HG03565 (cell line): ENCODE data around the gene TOMM40.
A peak's percentile ranks its signal among the peaks of the same experiment; 100 is the strongest.
"Not testable (repeated sequence)": the region's sequence is repeated elsewhere in the genome, so short reads cannot be mapped to it uniquely, and the experiment has no call there.

Experiments
- ATAC-seq: cut with Tn5 transposase; IDR thresholded peaks from one replicate; pipeline ENCODE4 v1.9.1; 2021; ENCODE audit warnings: mild to moderate bottlenecking, moderate library complexity; ENCODE audit not compliant: unreplicated experiment

Gene TOMM40

GRCh38 chr19:44924243-44924725 is 33.2 kb downstream of the TOMM40 start:
- ATAC-seq: no peak

GRCh38 chr19:44925114-44925891 is 34.2 kb downstream of the TOMM40 start:
- no peak for ATAC-seq

DNA sequence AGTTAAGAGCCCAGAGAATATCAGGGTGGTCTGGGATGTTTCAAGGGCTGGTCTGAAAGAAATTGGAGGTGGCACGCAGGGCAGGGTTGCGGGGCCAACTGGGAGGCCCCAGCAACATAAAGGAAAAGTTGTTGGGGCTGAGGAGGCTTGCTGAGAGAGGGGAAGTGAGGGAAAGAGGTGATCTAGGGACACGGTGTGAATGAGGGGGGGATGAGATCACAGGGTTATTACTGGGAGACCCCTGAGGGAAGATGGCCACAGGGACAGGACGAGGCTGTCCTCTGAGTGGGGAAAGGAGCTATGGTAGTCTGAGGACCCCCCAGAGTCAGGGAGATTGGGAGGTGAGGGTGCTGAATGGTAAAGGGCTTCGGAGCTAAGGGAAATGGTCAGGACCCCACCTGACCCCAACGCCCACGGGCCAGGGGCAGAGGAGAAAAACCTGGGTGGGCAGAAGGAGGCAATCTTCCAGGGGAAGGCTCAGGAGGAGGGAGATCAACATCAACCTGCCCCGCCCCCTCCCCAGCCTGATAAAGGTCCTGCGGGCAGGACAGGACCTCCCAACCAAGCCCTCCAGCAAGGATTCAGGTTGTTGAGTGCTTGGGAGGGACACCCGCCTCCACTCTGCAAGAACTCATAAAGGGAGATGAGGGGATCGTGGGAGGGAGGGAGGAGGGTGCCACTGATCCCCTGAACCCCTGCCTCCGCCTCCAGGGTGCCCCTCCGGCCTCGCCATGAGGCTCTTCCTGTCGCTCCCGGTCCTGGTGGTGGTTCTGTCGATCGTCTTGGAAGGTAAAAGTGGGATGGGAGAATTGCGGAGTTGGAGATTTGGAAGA is 35.4 kb downstream of the TOMM40 start:
- ATAC-seq: not testable (repeated sequence)

DNA sequence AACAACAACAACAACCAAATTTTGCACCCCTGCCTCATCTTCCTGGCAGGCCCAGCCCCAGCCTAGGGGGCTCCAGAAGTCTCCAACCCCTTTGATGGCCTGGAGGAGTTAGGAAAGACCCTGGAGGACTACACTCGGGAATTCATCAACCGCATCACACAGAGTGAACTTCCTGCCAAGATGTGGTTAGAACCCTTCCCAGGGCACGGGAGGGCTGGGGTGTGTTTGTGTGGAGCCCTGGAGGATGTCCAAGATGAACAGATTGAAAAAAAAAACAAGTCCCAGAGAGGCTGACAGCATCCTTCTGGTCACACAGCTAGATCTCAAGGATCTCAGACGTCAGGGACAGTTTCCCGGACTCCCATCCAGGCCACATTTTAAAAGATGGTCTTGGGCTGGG is 36.7 kb downstream of the TOMM40 start:
- ATAC-seq: no peak

- no peak for ATAC-seq
These were observed 39.0 kb downstream of the TOMM40 start for GRCh38 chr19:44930088-44930487.

DNA sequence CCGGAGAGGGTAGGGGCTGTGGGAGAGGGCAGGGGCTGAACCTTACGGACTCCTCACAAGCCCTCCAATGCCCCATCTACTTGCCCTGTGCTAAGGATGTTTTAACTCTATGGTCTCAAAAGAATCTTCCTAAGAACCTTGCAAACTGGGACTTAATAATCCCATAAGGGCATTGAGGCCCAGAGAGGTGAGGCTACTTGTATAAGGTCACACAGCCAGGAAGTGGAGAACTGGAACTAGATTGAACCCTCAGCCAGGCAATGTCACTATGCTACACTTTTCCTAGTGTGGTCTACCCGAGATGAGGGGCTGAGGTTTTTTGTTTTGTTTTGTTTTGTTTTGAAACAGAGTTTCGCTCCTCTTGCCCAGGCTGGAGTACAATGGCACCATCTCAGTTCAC is 40.5 kb downstream of the TOMM40 start:
- no peak for ATAC-seq

GRCh38 chr19:44939668-44940067 is 48.6 kb downstream of the TOMM40 start:
- ATAC-seq: no peak

GRCh38 chr19:44942067-44942571 is 51.1 kb downstream of the TOMM40 start, which contains the start of gene APOC4:
Gene APOC4, plus strand, starts transcription at chr19:44942237. Its CDS starts 41 bp downstream, at chr19:44942278.
- ATAC-seq: no peak

DNA sequence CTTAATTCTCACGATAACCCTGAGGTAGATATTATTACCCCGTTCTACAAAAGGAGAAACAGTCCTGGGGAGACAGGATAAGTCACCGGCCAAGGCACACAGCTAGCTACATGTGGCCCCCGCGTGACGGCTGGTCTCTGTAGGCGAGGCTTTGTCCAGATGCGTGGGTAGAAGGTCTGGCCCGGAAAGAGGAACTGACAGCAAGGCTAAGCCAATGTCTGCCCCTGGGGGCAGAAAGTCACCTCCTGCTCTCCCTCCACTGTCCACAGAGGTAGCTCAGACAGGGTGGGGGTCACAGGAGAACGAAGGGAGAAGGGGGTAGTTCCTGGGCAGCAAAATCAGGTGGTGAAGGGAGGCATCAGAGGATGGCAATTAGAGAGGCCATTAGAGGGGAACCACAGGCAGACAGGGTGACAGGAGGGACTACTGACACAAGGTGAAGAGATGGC is 52.8 kb downstream of the TOMM40 start:
- ATAC-seq: peak; percentile 54

DNA sequence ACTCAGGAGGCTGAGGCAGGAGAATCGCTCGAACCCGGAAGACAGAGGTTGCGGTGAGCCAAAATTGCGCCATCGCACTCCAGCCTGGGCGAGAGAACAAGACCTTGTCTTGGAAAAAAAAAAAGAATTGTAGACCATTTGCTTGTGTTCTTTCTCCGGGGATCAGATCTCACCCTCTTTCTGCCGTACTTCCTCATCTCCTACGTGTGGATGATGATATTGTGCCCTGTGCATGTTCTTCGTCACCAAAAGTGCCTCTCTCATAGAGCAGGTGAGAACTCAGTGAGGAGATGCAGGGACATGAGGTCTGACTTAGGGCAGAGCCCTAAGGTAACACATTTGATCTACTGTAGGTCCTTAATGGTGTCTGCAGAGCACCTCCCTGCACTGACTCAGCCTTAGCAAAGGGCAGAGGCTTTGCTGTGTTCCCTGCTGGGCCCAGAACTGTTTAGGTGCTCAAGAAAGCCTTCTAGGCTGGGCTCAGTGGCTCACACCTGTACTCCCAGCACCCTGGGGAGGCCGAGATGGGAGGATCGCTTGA is 56.1 kb downstream of the TOMM40 start:
- ATAC-seq: no peak

GRCh38 chr19:44948237-44948636 is 57.2 kb downstream of the TOMM40 start:
- no peak for ATAC-seq

- ATAC-seq: no peak
These were observed 57.8 kb downstream of the TOMM40 start for GRCh38 chr19:44948763-44949374.

GRCh38 chr19:44949550-44949949 is 58.5 kb downstream of the TOMM40 start:
- no peak for ATAC-seq

- ATAC-seq: no peak
These were observed 60.4 kb downstream of the TOMM40 start for GRCh38 chr19:44951179-44952159.
